HEK293T (cell line): Measurements from ENCODE around the gene TMTC1.

Source experiments
- CTCF ChIA-PET: fragments of 350-600 bp; formaldehyde crosslinking; extraction: SDS; loops from one replicate; lab custom pipeline; 2021; ENCODE audit warnings: antibody characterized with exemption, inconsistent platforms; lab: Yijun Ruan, JAX
- POLR2A ChIA-PET: fragments of 350-600 bp; formaldehyde crosslinking; extraction: SDS; loops from one replicate; lab custom pipeline; 2020; ENCODE audit warnings: antibody characterized with exemption, inconsistent platforms; lab: Yijun Ruan, JAX
- DNase-seq: peaks from one replicate; pipeline ENCODE4 v3.0.0; 2012; ENCODE audit warnings: mixed read lengths; ENCODE audit errors: extremely low spot score
- ARNT ChIP-seq: fragments of 450-650 bp; IDR thresholded peaks from 2 replicates; pipeline ENCODE4 v1.6.1; 2017; ENCODE audit warnings: mild to moderate bottlenecking
- BHLHE40 ChIP-seq: fragments of 450-650 bp; IDR thresholded peaks from 2 replicates; pipeline ENCODE4 v1.6.1; 2016; ENCODE audit warnings: mild to moderate bottlenecking, moderate library complexity, borderline replicate concordance
- CTBP1 ChIP-seq: fragments of 450-650 bp; IDR thresholded peaks from 2 replicates; pipeline ENCODE4 v1.6.1; 2016; ENCODE audit warnings: borderline replicate concordance
- ELF4 ChIP-seq: fragments of 450-650 bp; IDR thresholded peaks from 2 replicates; pipeline ENCODE4 v1.6.1; 2017; ENCODE audit warnings: antibody characterized with exemption
- FOXA1 ChIP-seq: fragments of 450-650 bp; IDR thresholded peaks from 2 replicates; pipeline ENCODE4 v1.6.1; 2016; ENCODE audit warnings: mild to moderate bottlenecking
- FOXK2 ChIP-seq: fragments of 450-650 bp; IDR thresholded peaks from 2 replicates; pipeline ENCODE4 v1.6.1; 2016; ENCODE audit warnings: mild to moderate bottlenecking
- FOXM1 ChIP-seq: fragments of 450-650 bp; IDR thresholded peaks from 2 replicates; pipeline ENCODE4 v1.6.1; 2017; ENCODE audit warnings: mild to moderate bottlenecking, borderline replicate concordance
- HDGF ChIP-seq: fragments of 450-650 bp; IDR thresholded peaks from 2 replicates; pipeline ENCODE4 v1.6.1; 2017; ENCODE audit warnings: antibody characterized with exemption, borderline replicate concordance
- L3MBTL2 ChIP-seq: fragments of 450-650 bp; conservative IDR thresholded peaks from 2 replicates; pipeline ENCODE4 v1.6.1; 2016; ENCODE audit warnings: mild to moderate bottlenecking
- LEF1 ChIP-seq: fragments of 450-650 bp; IDR thresholded peaks from 2 replicates; pipeline ENCODE4 v1.6.1; 2017; ENCODE audit warnings: mild to moderate bottlenecking, borderline replicate concordance
- NFRKB ChIP-seq: fragments of 450-650 bp; IDR thresholded peaks from 2 replicates; pipeline ENCODE4 v1.6.1; 2016; ENCODE audit warnings: mild to moderate bottlenecking, moderate library complexity
- PKNOX1 ChIP-seq: fragments of 450-650 bp; IDR thresholded peaks from 2 replicates; pipeline ENCODE4 v1.6.1; 2016
- SP1 ChIP-seq: fragments of 450-650 bp; IDR thresholded peaks from 2 replicates; pipeline ENCODE4 v1.6.1; 2017
- SUZ12 ChIP-seq: fragments of 450-650 bp; IDR thresholded peaks from 2 replicates; pipeline ENCODE4 v1.6.1; 2016; ENCODE audit warnings: mild to moderate bottlenecking
- TARDBP ChIP-seq: fragments of 450-650 bp; IDR thresholded peaks from 2 replicates; pipeline ENCODE4 v1.6.1; 2016
- ZNF384 ChIP-seq: fragments of 450-650 bp; IDR thresholded peaks from 2 replicates; pipeline ENCODE4 v1.6.1; 2016

TMTC1 gene

GRCh38 chr12:29737644-29738043 lies 46.1 kb downstream of the TMTC1 start:
- ChIA-PET POLR2A (no interaction called here), CTCF (interaction anchor here (0.9 kb wide), 1 partner anchor 11 kb away, joined by 3 read pairs; no protein-coding TSS in a partner anchor)
- no peak for TF ChIP-seq TARDBP
- no peak for TF ChIP-seq SP1
- TF ChIP-seq LEF1 = no peak
- no peak for TF ChIP-seq PKNOX1
- TF ChIP-seq ELF4 = no peak
- no peak for TF ChIP-seq FOXK2
- no peak for TF ChIP-seq SUZ12
- no peak for TF ChIP-seq CTBP1
- no peak for TF ChIP-seq ZNF384
- no peak for TF ChIP-seq FOXA1
- TF ChIP-seq FOXM1 = no peak
- no peak for TF ChIP-seq HDGF
- TF ChIP-seq BHLHE40 = no peak
- TF ChIP-seq ARNT = no peak
- no peak for TF ChIP-seq NFRKB
- no peak for TF ChIP-seq L3MBTL2
- DNase-seq = no peak

GRCh38 chr12:29735604-29736003 lies 48.1 kb downstream of the TMTC1 start:
- DNase-seq = no peak
- TF ChIP-seq NFRKB = no peak
- CTCF ChIA-PET = no interaction called here
- POLR2A ChIA-PET = no interaction called here

DNA sequence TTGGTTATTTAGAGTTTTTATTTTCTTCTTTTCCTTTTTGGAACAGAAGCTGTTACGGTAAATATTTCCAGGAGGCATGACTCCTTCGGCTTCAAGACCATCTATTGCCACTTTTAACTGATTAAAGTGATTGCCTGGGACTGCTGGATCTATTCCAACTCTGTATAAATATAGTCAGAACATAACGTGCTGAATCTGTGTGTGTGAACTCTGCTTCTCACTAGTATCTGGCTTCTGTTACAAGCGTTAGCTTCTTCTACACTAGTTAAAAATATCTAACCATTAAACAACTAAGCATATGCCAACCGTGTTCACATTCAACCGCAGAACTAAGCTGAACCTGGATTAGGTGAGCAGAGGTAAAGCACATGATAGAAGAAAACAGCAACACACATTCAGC lies 49.0 kb downstream of the TMTC1 start:
- DNase-seq = no peak
- POLR2A ChIA-PET = no interaction called here
- CTCF ChIA-PET = no interaction called here
- TF ChIP-seq PKNOX1 (no peak), ZNF384 (no peak), SUZ12 (no peak), ELF4 (no peak), LEF1 (no peak), CTBP1 (no peak), FOXK2 (no peak)

DNA sequence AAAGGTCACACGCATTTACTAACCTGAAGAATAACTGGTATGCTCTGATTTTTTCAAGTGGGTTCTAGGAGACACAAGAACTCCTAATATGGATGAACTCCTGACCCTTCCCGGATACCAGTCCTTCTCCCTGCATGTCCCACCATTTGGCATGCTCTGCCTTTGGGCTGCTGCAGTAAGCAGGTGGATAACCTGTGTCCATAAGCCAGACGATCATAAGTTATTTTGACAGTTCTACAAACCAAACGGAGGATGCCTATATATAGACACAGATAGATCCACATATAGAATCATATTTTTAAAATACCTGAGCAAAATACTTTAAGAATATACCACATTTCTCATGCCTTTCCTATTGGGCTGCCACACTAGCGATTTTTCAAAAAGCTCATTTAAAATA lies 49.4 kb downstream of the TMTC1 start:
- POLR2A ChIA-PET = no interaction called here
- TF ChIP-seq ELF4 (no peak), LEF1 (no peak), FOXK2 (no peak), CTBP1 (no peak), NFRKB (no peak), FOXA1 (no peak), BHLHE40 (no peak), PKNOX1 (no peak), HDGF (no peak), ZNF384 (no peak), TARDBP (no peak), SP1 (no peak), FOXM1 (no peak), ARNT (no peak)
- DNase-seq = no peak
- CTCF ChIA-PET = no interaction called here

GRCh38 chr12:29733501-29733900 lies 50.2 kb downstream of the TMTC1 start:
- no peak for DNase-seq
- POLR2A ChIA-PET = no interaction called here
- CTCF ChIA-PET = no interaction called here
- TF ChIP-seq BHLHE40 = no peak

DNA sequence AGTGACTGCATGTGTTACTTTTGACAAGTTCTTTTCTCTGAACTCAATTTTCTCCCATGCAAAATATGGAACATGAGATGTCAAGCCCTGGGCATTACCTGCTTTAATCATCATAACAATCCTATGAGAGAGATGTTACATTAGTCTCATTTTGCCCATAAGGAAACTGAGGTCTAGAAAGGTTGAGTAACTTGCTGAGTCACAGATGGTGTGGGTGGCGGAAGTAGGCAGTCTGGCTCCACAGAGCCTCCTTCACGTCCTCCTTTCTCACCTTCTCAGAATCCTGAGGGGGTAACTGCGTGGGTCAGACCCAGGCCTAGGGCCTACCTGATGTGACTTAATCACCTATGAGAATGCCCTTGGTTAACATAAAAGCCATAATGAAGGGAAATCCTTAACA lies 50.7 kb downstream of the TMTC1 start:
- ChIA-PET CTCF (no interaction called here), POLR2A (no interaction called here)
- TF ChIP-seq L3MBTL2 (no peak), FOXK2 (no peak), FOXM1 (no peak), TARDBP (no peak), BHLHE40 (no peak), SUZ12 (no peak), ZNF384 (no peak), LEF1 (no peak), ARNT (no peak), SP1 (no peak), PKNOX1 (no peak), ELF4 (no peak), FOXA1 (no peak), HDGF (no peak), CTBP1 (no peak), NFRKB (no peak)
- no peak for DNase-seq

DNA sequence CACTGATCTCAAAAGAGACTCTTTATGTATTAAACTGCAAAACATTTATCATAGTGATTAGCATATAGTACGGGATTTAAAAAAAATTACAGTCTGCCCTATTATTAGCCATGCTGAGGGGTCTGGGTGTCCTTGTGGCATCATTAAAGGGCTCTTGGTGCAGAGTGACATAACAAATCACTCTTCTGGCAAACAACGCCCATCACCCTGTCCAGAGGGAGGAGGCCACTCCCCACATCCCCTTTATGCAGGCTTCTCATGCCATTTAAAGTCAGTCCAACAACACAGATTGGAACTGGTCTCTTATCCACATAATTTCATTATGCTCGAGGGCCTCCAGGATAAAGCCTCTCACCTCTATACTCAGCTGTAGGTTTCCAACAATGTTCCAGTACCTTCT lies 51.1 kb downstream of the TMTC1 start:
- no peak for DNase-seq
- POLR2A ChIA-PET = no interaction called here
- CTCF ChIA-PET = no interaction called here
- TF ChIP-seq ZNF384 (no peak), LEF1 (no peak), ELF4 (no peak), ARNT (no peak), CTBP1 (no peak), NFRKB (no peak), BHLHE40 (no peak), PKNOX1 (no peak), HDGF (no peak)
